Fibroblast of lung (primary cell): ENCODE measurements around the gene RPGRIP1. TPM values are rescaled to one million over a fixed set of nuclear protein-coding genes. Genes with fewer than 3 reads are reported as not detected.

Experiments used
- DNase-seq, 2 donors: peaks; one replicate each; pipeline versions ENCODE4 v3.0.0 to v3.0.0-alpha.2; 2010; ENCODE audit warnings: low read depth in 2 of 2
- H2AFZ ChIP-seq: 2 replicates; pipeline ENCODE4 v1.5.1; 2012; ENCODE audit warnings: low read length, control low read depth, inconsistent platforms
- H3K27ac ChIP-seq: 2 replicates; pipeline ENCODE4 v1.5.1; 2011; ENCODE audit warnings: low read length, control low read depth; ENCODE audit not compliant: insufficient read depth
- H3K27me3 ChIP-seq: 2 replicates; pipeline ENCODE4 v1.5.1; 2011; ENCODE audit warnings: mild to moderate bottlenecking, low read length; ENCODE audit not compliant: control insufficient read depth, insufficient read depth
- H3K36me3 ChIP-seq: 2 replicates; pipeline ENCODE4 v1.5.1; 2011; ENCODE audit warnings: low read length; ENCODE audit not compliant: control insufficient read depth, insufficient read depth
- H3K4me1 ChIP-seq: 2 replicates; pipeline ENCODE4 v1.5.1; 2011; ENCODE audit warnings: low read length; ENCODE audit not compliant: control insufficient read depth, insufficient read depth; ENCODE audit errors: extremely low read depth
- H3K4me2 ChIP-seq: 2 replicates; pipeline ENCODE4 v1.5.1; 2011; ENCODE audit warnings: low read length, control low read depth; ENCODE audit not compliant: insufficient read depth; ENCODE audit errors: extremely low read depth
- H3K4me3 ChIP-seq, 4 experiments: fragments of 200-600 bp in 1 of 4; sonication (generic) in 1 of 4; replicated peaks in 1 of 4; 2 replicates each; pipeline ENCODE4 v1.5.1; 2011 to 2016; ENCODE audit warnings: low read length in 4 of 4, low read depth in 3 of 4, mild to moderate bottlenecking in 3 of 4, control low read depth in 2 of 4, inconsistent platforms in 1 of 4, mixed read lengths in 1 of 4; ENCODE audit not compliant: insufficient read depth in 1 of 4; ENCODE audit errors: control extremely low read depth in 1 of 4
- H3K79me2 ChIP-seq: 2 replicates; pipeline ENCODE4 v1.5.1; 2012; ENCODE audit warnings: mild to moderate bottlenecking, low read length, inconsistent platforms; ENCODE audit not compliant: control insufficient read depth, insufficient read depth
- H3K9ac ChIP-seq: 2 replicates; pipeline ENCODE4 v1.5.1; 2011; ENCODE audit warnings: mild to moderate bottlenecking, low read length, control low read depth; ENCODE audit not compliant: insufficient read depth
- H3K9me3 ChIP-seq: 2 replicates; pipeline ENCODE4 v1.5.1; 2012; ENCODE audit warnings: low read depth, low read length; ENCODE audit not compliant: control insufficient read depth, insufficient read depth
- H4K20me1 ChIP-seq: 2 replicates; pipeline ENCODE4 v1.5.1; 2011; ENCODE audit warnings: low read length; ENCODE audit not compliant: control insufficient read depth, insufficient read depth; ENCODE audit errors: extremely low read depth
- EZH2 ChIP-seq: IDR thresholded peaks from 2 replicates; pipeline ENCODE4 v1.5.1; 2012; ENCODE audit warnings: low read length, control low read depth, mild to moderate bottlenecking; ENCODE audit errors: missing control alignments
- polyA plus RNA-seq, 2 donors: library from polyadenylated mRNA; depleted of rRNA in 1 of 2; stranded (reverse) in 1 of 2; unstranded in 1 of 2; fragments of >200 nt; gene quantifications; 2 replicates each; pipeline ENCODE4 v1.2.1, GENCODE V29; 2011 to 2012; ENCODE audit warnings: missing spikeins in 1 of 2
- total RNA-seq: library from RNA; depleted of rRNA; stranded (reverse); fragments of >200 nt; gene quantifications from 2 replicates; pipeline ENCODE4 v1.2.1, GENCODE V29; 2014
- TF ChIP-seq, protein P1 (sequence below), 2 donors: IDR thresholded peaks in 1 of 2; conservative IDR thresholded peaks in 1 of 2; 1 replicate in 1 of 2; 2 replicates in 1 of 2; pipeline ENCODE4 v1.5.1; 2011 to 2012; ENCODE audit warnings: low read length in 2 of 2, control low read depth in 1 of 2, inconsistent platforms in 1 of 2, low read depth in 1 of 2, mild to moderate bottlenecking in 1 of 2

Gene RPGRIP1
- total and polyA plus RNA-seq, 2 donors (not counting 1 experiment from before 2014, with no cell fraction given), result under 0.01 to 0.32 TPM

DNA sequence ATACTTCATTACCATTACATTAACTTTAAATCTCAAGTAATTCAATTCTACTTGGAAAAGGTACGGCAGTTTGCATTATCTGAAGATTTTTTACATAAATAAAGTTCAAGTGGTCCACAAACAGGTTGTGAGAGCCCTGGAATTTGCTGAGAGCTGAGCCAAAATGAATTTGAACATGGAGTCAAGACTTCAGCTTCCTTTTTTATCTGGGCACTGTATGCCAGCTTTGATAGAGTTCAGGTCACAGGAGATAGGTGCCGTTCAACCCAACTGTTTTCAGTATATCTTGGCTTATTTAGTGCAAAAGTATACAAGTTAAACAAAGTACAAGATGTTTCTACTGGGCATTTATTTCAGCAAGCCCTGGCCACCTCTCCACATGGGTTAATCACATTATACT is 39.5 kb upstream of the RPGRIP1 start:
- no peaks in the 10 kb centered on the region for H4K20me1 ChIP-seq
- no peak overlapping the region for H3K27ac ChIP-seq
- no peak for DNase-seq
- no peaks in the 10 kb centered on the region for H3K4me1 ChIP-seq
- H3K79me2 ChIP-seq, result peaks cover 99% of the 10 kb centered on the region
- no peak overlapping the region for H3K4me3 ChIP-seq
- H3K27me3 ChIP-seq, result no peaks in the 10 kb centered on the region
- no peak overlapping the region for H3K9ac ChIP-seq
- H2AFZ ChIP-seq, result no peak overlapping the region
- peaks cover 3% of the 10 kb centered on the region for H3K36me3 ChIP-seq
- no peak overlapping the region for H3K4me2 ChIP-seq
- H3K9me3 ChIP-seq, result no peaks in the 10 kb centered on the region
- no peak for TF ChIP-seq EZH2
- TF ChIP-seq, protein P1, sequence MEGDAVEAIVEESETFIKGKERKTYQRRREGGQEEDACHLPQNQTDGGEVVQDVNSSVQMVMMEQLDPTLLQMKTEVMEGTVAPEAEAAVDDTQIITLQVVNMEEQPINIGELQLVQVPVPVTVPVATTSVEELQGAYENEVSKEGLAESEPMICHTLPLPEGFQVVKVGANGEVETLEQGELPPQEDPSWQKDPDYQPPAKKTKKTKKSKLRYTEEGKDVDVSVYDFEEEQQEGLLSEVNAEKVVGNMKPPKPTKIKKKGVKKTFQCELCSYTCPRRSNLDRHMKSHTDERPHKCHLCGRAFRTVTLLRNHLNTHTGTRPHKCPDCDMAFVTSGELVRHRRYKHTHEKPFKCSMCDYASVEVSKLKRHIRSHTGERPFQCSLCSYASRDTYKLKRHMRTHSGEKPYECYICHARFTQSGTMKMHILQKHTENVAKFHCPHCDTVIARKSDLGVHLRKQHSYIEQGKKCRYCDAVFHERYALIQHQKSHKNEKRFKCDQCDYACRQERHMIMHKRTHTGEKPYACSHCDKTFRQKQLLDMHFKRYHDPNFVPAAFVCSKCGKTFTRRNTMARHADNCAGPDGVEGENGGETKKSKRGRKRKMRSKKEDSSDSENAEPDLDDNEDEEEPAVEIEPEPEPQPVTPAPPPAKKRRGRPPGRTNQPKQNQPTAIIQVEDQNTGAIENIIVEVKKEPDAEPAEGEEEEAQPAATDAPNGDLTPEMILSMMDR (conservative IDR thresholded peaks at IDR 0.05 in 1 of 2, IDR thresholded peaks at IDR 0.05 in 1 of 2; ENCODE audit: low read depth in 1 of 2, low read length in 2 of 2), result no peak

DNA sequence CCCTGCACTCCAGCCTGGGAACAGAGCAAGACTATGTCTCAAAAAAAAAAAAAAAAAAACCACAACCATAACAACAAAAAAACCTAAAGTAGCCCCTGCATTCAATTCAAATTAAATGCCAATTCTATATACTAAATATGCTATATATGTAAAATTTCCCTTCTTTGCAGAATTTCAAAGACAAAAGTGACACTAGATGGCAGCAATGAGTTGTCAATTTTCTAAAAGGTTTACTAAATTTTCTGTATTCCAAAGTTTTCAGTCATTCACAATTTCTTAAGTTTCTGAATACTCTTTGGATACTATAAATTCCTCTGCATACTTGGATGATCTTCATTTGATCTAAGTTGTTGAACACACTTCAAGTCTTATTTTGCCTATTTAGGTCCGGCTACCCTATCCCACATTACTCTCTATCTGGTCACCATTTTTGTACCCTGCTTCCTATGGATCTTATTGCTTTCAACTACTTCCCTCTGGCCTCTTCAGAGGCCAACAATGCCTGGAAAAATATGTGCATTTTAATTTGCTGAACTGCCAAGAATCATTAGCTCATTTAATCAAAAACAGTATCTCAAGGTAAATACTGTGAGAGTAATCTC is 38.6 kb upstream of the RPGRIP1 start:
- Histone ChIP-seq H3K4me2 (no peak overlapping the region), H3K4me3 (no peak overlapping the region), H3K9ac (no peak overlapping the region), H3K79me2 (peaks cover 99% of the 10 kb centered on the region), H3K4me1 (no peaks in the 10 kb centered on the region), H2AFZ (no peak overlapping the region), H3K27ac (no peak overlapping the region), H3K9me3 (no peaks in the 10 kb centered on the region), H3K27me3 (no peaks in the 10 kb centered on the region), H3K36me3 (peaks cover 3% of the 10 kb centered on the region), H4K20me1 (no peaks in the 10 kb centered on the region)
- peak in 1 of 2 donors; percentile 57 for DNase-seq
- TF ChIP-seq, protein P1 (conservative IDR thresholded peaks at IDR 0.05 in 1 of 2, IDR thresholded peaks at IDR 0.05 in 1 of 2; ENCODE audit: low read depth in 1 of 2, low read length in 2 of 2), result peak in 1 of 2 donors; percentile 37
- TF ChIP-seq EZH2, result no peak

DNA sequence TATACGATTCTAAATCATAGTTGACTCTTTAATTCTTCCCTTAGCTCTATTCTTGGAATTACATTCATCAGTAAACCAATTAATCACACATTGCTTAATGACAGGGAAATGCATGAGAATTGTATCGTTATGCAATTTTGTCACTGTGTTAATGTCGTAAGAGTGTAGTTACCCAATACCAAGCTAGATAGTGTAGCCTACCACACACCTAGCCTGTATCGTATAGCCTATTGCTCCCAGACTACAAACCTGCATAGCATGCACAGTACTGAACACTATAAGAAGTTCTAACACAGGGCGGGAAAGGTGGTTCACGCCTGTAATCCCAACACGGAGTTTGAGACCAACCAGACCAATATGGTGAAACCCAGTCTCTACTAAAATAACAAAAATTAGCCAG is 35.3 kb upstream of the RPGRIP1 start:
- Histone ChIP-seq H3K9me3 (no peaks in the 10 kb centered on the region), H3K79me2 (peaks cover 99% of the 10 kb centered on the region), H2AFZ (no peak overlapping the region), H3K4me1 (no peaks in the 10 kb centered on the region), H3K27ac (no peak overlapping the region), H3K36me3 (peaks cover 3% of the 10 kb centered on the region), H3K4me3 (no peak overlapping the region), H3K4me2 (no peak overlapping the region), H3K27me3 (no peaks in the 10 kb centered on the region), H3K9ac (no peak overlapping the region), H4K20me1 (peaks cover 4% of the 10 kb centered on the region)
- DNase-seq, result peak in 1 of 2 donors; percentile 31
- TF ChIP-seq EZH2, result no peak
